ENCODE measurements around the gene C6orf89.

Gene C6orf89

GRCh38 chr6:36839749-36840431 lies 45.9 kb upstream of the C6orf89 start:
- no peak for TF ChIP-seq CTCF (IDR thresholded peaks at IDR 0.05; ENCODE audit: low read depth, low read length, missing control alignments)
- in situ Hi-C loops (cut with HindIII; ENCODE audit: low sequenced_read_pairs): loop anchor here (10.0 kb wide), 1 partner anchor 85 kb away; no protein-coding TSS in a partner anchor
- no peak for DNase-seq (ENCODE audit: low read depth)
- peak overlapping the region; percentile 41 for H3K4me3 ChIP-seq (ENCODE audit: low read depth, low read length)

GRCh38 chr6:36840432-36841403 lies 45.0 kb upstream of the C6orf89 start:
- in situ Hi-C loops (cut with HindIII; ENCODE audit: low sequenced_read_pairs): loop anchor here (10.0 kb wide), 1 partner anchor 86 kb away; no protein-coding TSS in a partner anchor
- TF ChIP-seq CTCF (IDR thresholded peaks at IDR 0.05; ENCODE audit: low read depth, low read length, missing control alignments): no peak
- DNase-seq (ENCODE audit: low read depth): no peak
- peak overlapping the region; percentile 41 for H3K4me3 ChIP-seq (ENCODE audit: low read depth, low read length)

- no peak for TF ChIP-seq CTCF (IDR thresholded peaks at IDR 0.05; ENCODE audit: low read depth, low read length, missing control alignments)
- no peak overlapping the region for H3K4me3 ChIP-seq (ENCODE audit: low read depth, low read length)
- in situ Hi-C loops (cut with HindIII; ENCODE audit: low sequenced_read_pairs): loop anchor here (10.0 kb wide), 1 partner anchor 87 kb away; no protein-coding TSS in a partner anchor
- no peak for DNase-seq (ENCODE audit: low read depth)
These were observed 44.0 kb upstream of the C6orf89 start for GRCh38 chr6:36841756-36842155.

- no peak for DNase-seq (ENCODE audit: low read depth)
- in situ Hi-C loops (cut with HindIII; ENCODE audit: low sequenced_read_pairs): loop anchor here (10.0 kb wide), 1 partner anchor 88 kb away; no protein-coding TSS in a partner anchor
- no peak for TF ChIP-seq CTCF (IDR thresholded peaks at IDR 0.05; ENCODE audit: low read depth, low read length, missing control alignments)
- no peak overlapping the region for H3K4me3 ChIP-seq (ENCODE audit: low read depth, low read length)
These were observed 42.6 kb upstream of the C6orf89 start for GRCh38 chr6:36843170-36843569.

- H3K4me3 ChIP-seq (ENCODE audit: low read depth, low read length): no peak overlapping the region
- no peak for TF ChIP-seq CTCF (IDR thresholded peaks at IDR 0.05; ENCODE audit: low read depth, low read length, missing control alignments)
- no peak for DNase-seq (ENCODE audit: low read depth)
- in situ Hi-C loops (cut with HindIII; ENCODE audit: low sequenced_read_pairs): loop anchor here (10.0 kb wide), 1 partner anchor 90 kb away; no protein-coding TSS in a partner anchor
These were observed 41.3 kb upstream of the C6orf89 start for GRCh38 chr6:36844232-36845170.

Data from astrocyte of the cerebellum (primary cell).